ENCODE measurements around the gene NKX6-1. TPM values are rescaled to one million over a fixed set of nuclear protein-coding genes. Genes with fewer than 3 reads are reported as not detected.

Gene NKX6-1
- total RNA-seq, 1 donor: 0.18 TPM

DNA sequence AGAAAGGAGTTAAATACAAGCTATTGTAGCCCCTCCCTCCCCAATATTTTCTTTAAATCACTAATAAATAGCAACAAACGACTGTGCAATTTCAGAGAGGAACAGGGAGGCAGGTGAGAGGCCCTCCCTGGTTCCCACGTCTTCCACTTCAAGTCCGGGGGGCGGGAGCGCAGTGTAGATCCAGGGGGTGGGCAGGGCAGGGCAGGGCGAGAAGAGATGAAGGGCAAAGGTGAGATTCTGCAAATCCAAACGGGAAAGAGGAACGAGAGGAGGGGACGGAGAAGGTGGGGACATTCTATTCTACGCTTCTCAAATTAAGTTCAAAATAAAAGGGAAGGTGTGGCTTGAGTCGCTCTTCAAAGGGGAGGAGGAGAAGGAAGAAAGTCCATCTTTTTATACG, 6.8 kb downstream of the NKX6-1 start:
- no peak for DNase-seq (ENCODE audit: low read depth)
- TF ChIP-seq CTCF (IDR thresholded peaks at IDR 0.05; ENCODE audit: insufficient read depth, low read length): no peak
- H3K4me3 ChIP-seq (ENCODE audit: low read depth, low read length): no peak overlapping the region

DNA sequence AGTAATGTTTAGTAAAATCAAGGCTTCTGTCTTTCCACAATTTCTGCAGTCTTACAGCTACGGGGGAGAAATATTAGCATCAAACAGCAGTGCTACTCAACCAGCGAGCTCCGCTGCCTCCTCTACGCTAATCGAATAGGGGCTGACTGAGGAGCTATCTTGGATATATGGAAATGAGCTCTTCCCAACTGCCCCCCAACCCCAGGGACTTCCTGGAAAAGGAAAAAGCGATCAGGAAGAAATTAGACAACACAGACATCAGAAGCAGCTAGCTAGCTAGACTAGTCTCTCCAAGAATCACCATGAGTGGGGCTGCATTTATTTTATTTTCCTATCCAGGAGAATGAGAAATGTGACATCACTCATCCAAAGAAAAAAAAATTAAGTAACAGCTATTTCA, 7.6 kb downstream of the NKX6-1 start:
- no peak for DNase-seq (ENCODE audit: low read depth)
- TF ChIP-seq CTCF (IDR thresholded peaks at IDR 0.05; ENCODE audit: insufficient read depth, low read length): no peak
- H3K4me3 ChIP-seq (ENCODE audit: low read depth, low read length): no peak overlapping the region

GRCh38 chr4:84490663-84491062, 8.4 kb downstream of the NKX6-1 start:
- no peak for DNase-seq (ENCODE audit: low read depth)
- no peak for TF ChIP-seq CTCF (IDR thresholded peaks at IDR 0.05; ENCODE audit: insufficient read depth, low read length)
- no peak overlapping the region for H3K4me3 ChIP-seq (ENCODE audit: low read depth, low read length)

- no peak for DNase-seq (ENCODE audit: low read depth)
Measured at GRCh38 chr4:84484236-84484635, 14.9 kb downstream of the NKX6-1 start.

GRCh38 chr4:84483688-84484087, 15.4 kb downstream of the NKX6-1 start:
- no peak overlapping the region for H3K4me3 ChIP-seq (ENCODE audit: low read depth, low read length)
- DNase-seq (ENCODE audit: low read depth): no peak
- TF ChIP-seq CTCF (IDR thresholded peaks at IDR 0.05; ENCODE audit: insufficient read depth, low read length): no peak

More at GRCh38 chr4:84484236-84484635, 14.9 kb downstream of the NKX6-1 start:
- TF ChIP-seq CTCF (IDR thresholded peaks at IDR 0.05; ENCODE audit: insufficient read depth, low read length): no peak
- no peak overlapping the region for H3K4me3 ChIP-seq (ENCODE audit: low read depth, low read length)

DNA sequence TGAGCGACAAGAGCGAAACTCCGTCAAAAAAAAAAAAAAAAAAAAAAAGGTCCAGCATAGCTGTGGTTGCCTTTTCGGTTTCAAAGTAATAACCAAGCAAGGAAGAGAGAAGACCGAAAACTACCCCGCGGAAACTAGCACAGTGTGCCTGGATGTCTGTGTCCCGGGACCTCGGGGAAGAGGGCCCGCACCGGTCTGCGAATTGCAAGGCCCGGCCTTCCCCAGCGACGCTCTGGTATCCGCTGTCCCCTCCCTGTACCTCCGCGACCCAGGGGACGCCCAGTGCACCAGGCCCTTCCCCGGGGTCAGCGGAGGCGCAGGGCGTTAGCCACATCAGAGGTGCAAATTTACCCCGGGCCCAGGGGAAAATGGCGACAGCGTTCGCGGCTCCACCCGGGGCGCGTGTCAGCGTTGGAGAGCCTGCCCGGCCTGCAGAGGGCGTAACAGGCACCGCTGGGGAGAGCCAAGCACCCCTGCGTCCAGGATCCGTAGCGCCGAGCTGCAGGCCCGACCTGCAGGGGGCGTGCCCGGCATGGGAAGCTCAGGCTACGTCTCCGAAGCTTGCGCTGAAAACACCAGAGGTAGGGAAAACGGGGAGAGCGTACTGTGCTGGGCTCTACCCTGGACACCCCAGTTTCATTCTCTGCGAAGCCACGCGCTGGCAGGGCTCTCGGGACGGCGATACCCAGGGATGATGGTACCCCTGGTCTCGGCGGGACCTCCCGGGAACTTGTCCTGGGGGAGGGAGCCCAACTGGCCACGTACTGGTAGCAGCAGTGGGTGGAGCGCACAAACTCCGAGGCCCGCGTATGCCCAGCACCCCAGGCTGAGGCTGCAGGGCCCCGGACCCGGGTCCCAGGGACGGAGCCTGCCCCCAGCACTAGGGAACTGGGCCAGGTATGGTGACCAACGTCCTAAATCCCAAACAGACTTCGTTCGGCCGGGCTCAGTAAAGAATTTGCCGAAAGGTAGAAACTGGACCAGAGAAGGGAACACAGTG, 16.2 kb downstream of the NKX6-1 start:
- DNase-seq (ENCODE audit: low read depth): no peak
- peak; percentile 4 for TF ChIP-seq CTCF (IDR thresholded peaks at IDR 0.05; ENCODE audit: insufficient read depth, low read length)
- no peak overlapping the region for H3K4me3 ChIP-seq (ENCODE audit: low read depth, low read length)
